PC-3 (cell line): ENCODE measurements around the gene SLC6A9. TPM values are rescaled to one million over a fixed set of nuclear protein-coding genes. Genes with fewer than 3 reads are reported as not detected.

Experiments used
- ATAC-seq: fragments of 200-7000 bp; cut with Tn5 transposase; 2 replicates; pipeline ENCODE4 v1.9.1; 2020; ENCODE audit warnings: mild to moderate bottlenecking, moderate library complexity
- BruUV-seq: library from RNA; stranded (reverse); fragments of 400-500 nt; replicated peaks from 2 replicates; lab custom pipeline; 2021; lab: Mats Ljungman, UMichigan
- CTCF ChIA-PET: fragments of 300-600 bp; sonication (Branson Sonifier 250); formaldehyde crosslinking; loops from one replicate; lab custom pipeline; 2022; ENCODE audit warnings: antibody characterized with exemption; lab: Charles Lee
- POLR2A ChIA-PET: fragments of 300-600 bp; sonication (Branson Sonifier 250); formaldehyde crosslinking; loops from one replicate; lab custom pipeline; 2022; ENCODE audit warnings: antibody characterized with exemption; ENCODE audit not compliant: unreplicated experiment; lab: Charles Lee
- DNase-seq: peaks from one replicate; pipeline ENCODE4 v3.0.0-alpha.2; 2015
- H2AFZ ChIP-seq: fragments of 300-600 bp; sonication (generic); 2 replicates; pipeline ENCODE4 v1.6.0; 2016; ENCODE audit warnings: antibody characterized with exemption, low read length
- H3F3A ChIP-seq: fragments of 300-600 bp; sonication (generic); one replicate; pipeline ENCODE4 v1.6.0; 2017; ENCODE audit warnings: antibody characterized with exemption, low read length, control low read depth, mild to moderate bottlenecking; ENCODE audit not compliant: unreplicated experiment
- H3K27ac ChIP-seq: fragments of 300-600 bp; sonication (generic); 2 replicates; pipeline ENCODE4 v1.5.1; 2016; ENCODE audit warnings: mild to moderate bottlenecking, low read length
- H3K27me3 ChIP-seq: fragments of 300-600 bp; sonication (generic); 2 replicates; pipeline ENCODE4 v1.6.1; 2016; ENCODE audit warnings: low read length, mixed read lengths
- H3K36me3 ChIP-seq: fragments of 300-600 bp; sonication (generic); 2 replicates; pipeline ENCODE4 v1.6.1; 2016; ENCODE audit warnings: low read depth, mixed run types, low read length, mixed read lengths
- H3K4me1 ChIP-seq: fragments of 300-600 bp; sonication (generic); 2 replicates; pipeline ENCODE4 v1.5.1; 2016; ENCODE audit warnings: low read length; ENCODE audit not compliant: insufficient read depth
- H3K4me2 ChIP-seq: fragments of 300-600 bp; sonication (generic); 2 replicates; pipeline ENCODE4 v1.6.0; 2016; ENCODE audit warnings: low read length
- H3K4me3 ChIP-seq: fragments of 300-600 bp; sonication (generic); 2 replicates; pipeline ENCODE4 v1.5.1; 2016; ENCODE audit warnings: mild to moderate bottlenecking, low read length, mixed read lengths
- H3K79me2 ChIP-seq: fragments of 300-600 bp; sonication (generic); 2 replicates; pipeline ENCODE4 v1.6.1; 2017; ENCODE audit warnings: low read length, mixed read lengths
- H3K9ac ChIP-seq: fragments of 300-600 bp; sonication (generic); 2 replicates; pipeline ENCODE4 v1.6.0; 2016; ENCODE audit warnings: mild to moderate bottlenecking, low read length
- H3K9me2 ChIP-seq: fragments of 300-600 bp; sonication (generic); replicated peaks from 2 replicates; pipeline ENCODE4 v1.6.1; 2016; ENCODE audit warnings: mixed run types, low read length, mixed read lengths
- H3K9me3 ChIP-seq: fragments of 300-600 bp; sonication (generic); 2 replicates; pipeline ENCODE4 v1.6.1; 2016; ENCODE audit warnings: low read length, mixed read lengths
- H4K20me1 ChIP-seq: fragments of 300-600 bp; sonication (generic); 2 replicates; pipeline ENCODE4 v1.6.1; 2016; ENCODE audit warnings: low read length, mixed read lengths
- CTCF ChIP-seq: fragments of 300-600 bp; sonication (generic); conservative IDR thresholded peaks from 2 replicates; pipeline ENCODE4 v1.5.1; 2017; ENCODE audit warnings: antibody characterized with exemption, low read depth, mild to moderate bottlenecking, low read length
- EZH2 ChIP-seq: fragments of 300-600 bp; sonication (generic); IDR thresholded peaks from one replicate; pipeline ENCODE4 v1.6.1; 2017; ENCODE audit warnings: antibody characterized with exemption, mild to moderate bottlenecking, low read length; ENCODE audit not compliant: unreplicated experiment
- EZH2phosphoT487 ChIP-seq: fragments of 300-600 bp; sonication (generic); IDR thresholded peaks from 2 replicates; pipeline ENCODE4 v1.6.1; 2018; ENCODE audit warnings: mild to moderate bottlenecking, antibody characterized with exemption, low read length, borderline replicate concordance
- intact Hi-C: fragments of 100-400 bp; cut with micrococcal nuclease; formaldehyde crosslinking; loops from 2 replicates; pipeline ENCODE4 v1.9.0; 2023
- total RNA-seq: library from RNA; depleted of rRNA; stranded (reverse); fragments of >200 nt; gene quantifications from 2 replicates; pipeline ENCODE4 v1.2.3, GENCODE V29; 2014

Gene SLC6A9
- total RNA-seq, 1 experiment from 2014 or later = 11.2 TPM

DNA sequence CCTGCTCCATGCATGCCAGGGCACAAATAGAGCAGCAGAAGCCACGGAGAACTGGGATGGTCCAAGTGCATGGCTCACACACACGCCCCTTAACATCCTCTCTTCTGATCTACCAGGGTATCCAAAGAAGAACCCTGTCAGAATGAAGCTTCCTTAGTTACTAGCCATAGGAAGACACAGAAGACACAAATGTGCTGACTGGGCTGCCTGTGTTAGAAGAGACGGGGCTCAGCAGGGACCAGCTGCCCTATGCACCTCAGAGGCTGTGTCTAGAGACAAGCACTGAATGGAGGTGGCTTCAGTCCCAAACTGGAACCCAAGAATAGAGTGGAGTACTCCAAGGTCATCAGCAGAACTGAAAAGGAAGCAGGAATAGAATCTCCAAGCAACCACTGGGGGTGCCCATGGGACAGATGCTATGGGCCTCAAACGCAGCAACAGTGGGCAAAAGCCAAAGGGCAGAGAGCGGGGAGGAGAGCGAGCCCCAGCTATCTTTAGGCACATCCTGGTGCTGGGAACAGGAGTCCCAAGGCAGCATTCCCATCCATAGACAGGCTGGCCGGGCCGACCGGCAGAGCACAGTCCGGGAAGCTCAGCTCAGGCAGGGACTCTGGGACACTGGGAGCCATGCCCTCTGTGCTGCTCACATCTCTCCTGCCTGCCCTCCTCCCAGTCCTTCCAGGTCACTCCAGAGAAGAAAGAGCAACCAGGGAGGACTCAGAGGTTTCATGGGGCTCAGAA, 9.5 kb downstream of the SLC6A9 start:
- H3K4me1 ChIP-seq = peaks cover 31% of the 10 kb centered on the region
- CTCF ChIA-PET = no interaction called here
- intact Hi-C loops = no loop called here
- no peak overlapping the region for H2AFZ ChIP-seq
- H4K20me1 ChIP-seq = no peaks in the 10 kb centered on the region
- no TSS peak for BruUV-seq
- no peak overlapping the region for H3K4me3 ChIP-seq
- peaks cover 3% of the 10 kb centered on the region for H3F3A ChIP-seq
- POLR2A ChIA-PET = no interaction called here
- no peak overlapping the region for H3K27ac ChIP-seq
- H3K27me3 ChIP-seq = no peaks in the 10 kb centered on the region
- TF ChIP-seq EZH2phosphoT487 (no peak), EZH2 (no peak), CTCF (no peak)
- no peaks in the 10 kb centered on the region for H3K36me3 ChIP-seq
- no peak overlapping the region for H3K4me2 ChIP-seq
- ATAC-seq = no peak
- no peaks in the 10 kb centered on the region for H3K9me2 ChIP-seq
- no peaks in the 10 kb centered on the region for H3K9me3 ChIP-seq
- peaks cover 3% of the 10 kb centered on the region; the same call in 1 of the 2 replicates for H3K79me2 ChIP-seq
- DNase-seq = no peak
- H3K9ac ChIP-seq = no peak overlapping the region

- ChIA-PET POLR2A (no interaction called here), CTCF (no interaction called here)
- no peaks in the 10 kb centered on the region for H3K27me3 ChIP-seq
- no peaks in the 10 kb centered on the region for H3K9me3 ChIP-seq
- no peak overlapping the region for H3K4me3 ChIP-seq
- DNase-seq (no peak), ATAC-seq (no peak)
- H3K4me2 ChIP-seq = no peak overlapping the region
- intact Hi-C loops = no loop called here
- peaks cover 3% of the 10 kb centered on the region for H3F3A ChIP-seq
- no peaks in the 10 kb centered on the region for H4K20me1 ChIP-seq
- no peaks in the 10 kb centered on the region for H3K36me3 ChIP-seq
- H3K79me2 ChIP-seq = no peaks in the 10 kb centered on the region
- H3K27ac ChIP-seq = no peak overlapping the region
- no peak overlapping the region for H2AFZ ChIP-seq
- H3K9ac ChIP-seq = no peak overlapping the region
- TF ChIP-seq CTCF (no peak), EZH2 (no peak), EZH2phosphoT487 (no peak)
- peaks cover 25% of the 10 kb centered on the region for H3K4me1 ChIP-seq
- H3K9me2 ChIP-seq = no peaks in the 10 kb centered on the region
- BruUV-seq = no TSS peak
Observed at GRCh38 chr1:44021156-44021555, 10.1 kb downstream of the SLC6A9 start.

DNA sequence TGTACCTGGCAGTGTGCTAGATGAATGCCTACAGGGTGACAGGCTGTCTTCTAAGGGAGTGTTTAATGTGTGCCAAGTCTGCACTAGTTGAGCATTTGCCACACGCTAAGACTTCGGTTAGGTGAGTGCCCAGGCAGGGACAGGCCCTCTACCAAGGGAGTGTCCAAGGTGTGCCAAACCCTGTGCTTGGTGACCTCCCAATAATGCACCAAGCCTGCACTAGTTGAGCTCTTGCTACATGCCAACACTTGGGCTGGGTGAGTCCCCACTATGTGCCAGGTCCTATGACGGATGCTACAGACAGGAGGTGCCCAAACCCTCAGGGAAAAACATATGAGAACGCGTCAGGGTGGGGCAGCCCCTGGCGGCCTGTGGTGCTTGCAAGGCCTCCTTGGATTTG, 10.8 kb downstream of the SLC6A9 start:
- CTCF ChIA-PET = no interaction called here
- Histone ChIP-seq H2AFZ (no peak overlapping the region), H4K20me1 (no peaks in the 10 kb centered on the region), H3K79me2 (no peaks in the 10 kb centered on the region), H3K9me3 (no peaks in the 10 kb centered on the region), H3K4me1 (peaks cover 19% of the 10 kb centered on the region), H3K27me3 (no peaks in the 10 kb centered on the region), H3K4me2 (no peak overlapping the region), H3K27ac (no peak overlapping the region), H3F3A (peaks cover 3% of the 10 kb centered on the region), H3K4me3 (no peak overlapping the region), H3K9ac (no peak overlapping the region), H3K36me3 (no peaks in the 10 kb centered on the region), H3K9me2 (no peaks in the 10 kb centered on the region)
- no TSS peak for BruUV-seq
- ATAC-seq = no peak
- no peak for TF ChIP-seq EZH2phosphoT487
- no peak for TF ChIP-seq EZH2
- TF ChIP-seq CTCF = no peak
- no peak for DNase-seq
- intact Hi-C loops = no loop called here
- POLR2A ChIA-PET = no interaction called here
